ENCODE measurements around the gene ADAMTS3.

- TF ChIP-seq CTCF (conservative IDR thresholded peaks at IDR 0.05; ENCODE audit: low read length) (no peak), EZH2phosphoT487 (IDR thresholded peaks at IDR 0.05; ENCODE audit: borderline replicate concordance) (no peak)
Measured at GRCh38 chr4:72494156-72494555, 74.9 kb downstream of the ADAMTS3 start.
